HG03139 (cell line): ENCODE measurements around the gene FH.

Experiments
- ATAC-seq: cut with Tn5 transposase; IDR thresholded peaks from one replicate; pipeline ENCODE4 v1.9.1; 2021; ENCODE audit not compliant: unreplicated experiment

The FH gene

DNA sequence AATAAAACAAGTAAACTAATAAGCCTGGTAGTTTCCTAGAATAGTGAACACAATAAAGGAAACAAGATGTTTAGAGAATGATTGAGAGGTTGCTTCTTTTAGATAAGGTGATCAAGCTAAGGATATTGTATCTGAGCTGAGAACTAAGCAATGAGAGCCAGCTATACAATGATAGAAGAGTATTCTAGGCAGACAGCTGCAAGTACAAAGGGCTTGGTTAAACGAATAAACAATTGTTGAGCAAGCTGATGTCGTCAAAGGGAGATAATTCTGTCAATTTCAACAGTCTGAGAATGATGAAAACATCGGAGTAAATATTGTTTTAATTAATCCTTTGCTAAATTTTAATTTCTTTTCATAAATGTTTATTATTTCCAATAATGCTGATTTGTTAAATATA, 5.5 kb upstream of the FH start:
- no peak for ATAC-seq

DNA sequence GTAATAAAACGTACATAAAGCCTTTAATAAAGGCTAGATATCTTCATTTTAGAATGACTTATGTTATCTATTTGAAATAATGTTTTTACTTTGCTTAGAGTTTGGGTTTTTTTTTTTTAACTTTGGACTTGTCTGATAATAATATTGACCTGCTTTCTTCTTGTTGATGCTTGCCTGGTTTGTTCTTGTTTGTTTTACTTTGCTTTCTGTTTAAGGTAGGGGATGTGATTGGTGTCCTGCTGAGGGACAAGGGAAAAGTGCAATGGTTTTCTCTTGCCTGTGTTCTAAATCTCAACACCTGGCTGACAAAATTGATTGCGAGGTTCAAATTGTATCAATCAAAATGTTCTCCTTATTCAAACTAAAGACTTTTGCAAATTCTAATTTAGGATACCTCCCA, 2.2 kb upstream of the FH start:
- no peak for ATAC-seq

DNA sequence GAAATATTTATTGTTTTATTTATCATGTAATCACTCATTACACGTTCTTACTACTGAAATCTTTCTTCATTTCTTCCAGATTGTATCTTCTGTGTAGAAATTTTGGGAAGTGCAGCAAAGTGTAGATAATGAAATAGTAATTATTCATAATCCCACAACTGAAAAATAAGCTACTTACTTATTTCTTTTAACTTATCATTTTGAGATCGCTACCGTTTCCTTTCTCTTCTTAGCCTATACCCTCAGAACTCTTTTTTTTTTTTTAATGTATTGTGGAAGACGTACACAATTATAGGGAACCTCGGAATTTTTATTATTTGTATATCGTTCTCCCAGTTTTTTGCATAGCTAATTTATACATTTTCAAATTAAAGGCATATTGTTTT, 518 bp upstream of the FH start:
- ATAC-seq, result no peak

DNA sequence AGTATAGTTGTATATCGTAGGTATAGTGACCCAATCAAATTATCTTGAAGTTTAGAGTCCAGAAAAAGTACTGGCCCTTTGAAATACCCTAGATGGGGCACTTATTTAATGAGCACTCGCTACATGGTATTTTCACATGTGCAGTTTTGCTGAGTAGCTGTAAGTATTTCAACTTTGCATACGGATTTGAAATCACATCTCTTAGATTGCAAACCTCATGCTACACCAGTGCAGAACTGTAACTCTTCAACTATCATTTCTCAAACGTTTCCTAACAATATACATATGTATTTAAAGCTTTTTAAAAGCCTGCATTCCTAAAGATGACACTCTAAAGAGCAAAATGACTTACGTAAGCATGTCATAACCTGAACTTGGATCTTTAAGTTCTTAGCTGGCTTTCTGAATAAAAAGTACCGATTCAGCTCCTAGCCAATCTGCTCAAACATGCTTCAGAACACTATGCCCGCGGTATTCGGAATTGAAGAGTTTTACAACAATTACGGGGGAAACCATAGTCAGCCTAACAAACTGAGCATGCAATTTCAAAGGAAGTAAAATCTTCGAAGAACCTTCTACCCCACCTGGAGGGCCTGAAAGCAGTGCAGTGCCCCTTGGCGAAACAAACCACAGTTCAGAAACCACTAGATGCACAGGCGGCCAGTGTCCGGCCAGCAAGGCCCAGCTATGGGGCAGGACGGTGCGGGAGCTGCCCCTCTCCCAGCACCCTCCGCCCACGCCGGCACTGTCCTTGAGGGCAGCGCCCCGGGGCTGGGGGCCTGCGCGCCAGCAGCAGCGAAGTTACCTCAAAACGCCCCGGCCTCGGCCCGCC, 863 bp downstream of the FH start:
- ATAC-seq, result peak; percentile 30

DNA sequence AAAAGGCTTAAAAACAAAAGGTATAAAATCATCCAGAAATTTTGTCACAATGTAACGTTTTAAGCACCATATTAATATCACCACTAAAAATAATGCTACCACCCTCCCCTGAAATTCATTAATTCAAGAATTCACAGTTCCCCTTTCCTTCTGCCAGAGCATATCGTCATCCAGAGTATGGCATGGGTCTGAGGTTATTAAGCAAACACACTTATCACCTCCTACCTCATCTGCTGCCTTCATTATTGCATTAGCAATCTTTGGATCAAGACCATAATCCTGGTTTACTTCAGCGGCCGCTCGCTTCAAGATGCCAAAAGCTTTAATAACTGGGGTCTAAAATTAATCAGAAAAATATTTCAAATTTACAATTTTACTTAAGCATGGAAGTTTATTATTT, 6.2 kb downstream of the FH start:
- ATAC-seq, result no peak

DNA sequence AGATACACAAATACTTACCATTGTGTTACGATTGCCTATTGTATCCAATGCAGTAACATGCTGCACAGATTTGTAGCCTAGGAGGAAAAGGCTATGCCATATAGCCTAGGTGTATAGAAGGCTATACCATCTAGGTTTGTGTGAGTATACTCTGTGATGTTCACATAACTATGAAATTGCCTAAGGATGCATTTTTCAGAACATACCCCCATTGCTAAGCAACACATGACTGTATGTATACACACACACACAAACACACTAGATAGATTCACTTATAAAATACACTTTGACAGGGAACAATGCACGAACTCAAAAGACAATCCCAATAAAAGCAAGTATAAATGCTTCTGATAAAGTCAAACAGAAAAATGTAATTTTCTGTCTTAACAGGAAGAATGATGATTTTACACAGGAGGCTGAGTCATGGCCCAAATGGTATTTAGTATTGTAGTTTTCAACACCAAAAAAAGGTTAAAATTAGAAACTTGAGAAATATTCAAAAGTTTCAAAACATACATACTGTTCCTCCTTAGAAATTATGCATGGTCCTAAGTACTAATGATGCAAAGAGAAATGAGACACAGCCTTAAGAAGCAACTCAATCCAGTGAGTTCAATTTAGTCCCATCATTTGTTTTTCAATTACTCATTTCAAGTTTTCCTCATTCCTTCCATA, 12.2 kb downstream of the FH start:
- ATAC-seq, result no peak

DNA sequence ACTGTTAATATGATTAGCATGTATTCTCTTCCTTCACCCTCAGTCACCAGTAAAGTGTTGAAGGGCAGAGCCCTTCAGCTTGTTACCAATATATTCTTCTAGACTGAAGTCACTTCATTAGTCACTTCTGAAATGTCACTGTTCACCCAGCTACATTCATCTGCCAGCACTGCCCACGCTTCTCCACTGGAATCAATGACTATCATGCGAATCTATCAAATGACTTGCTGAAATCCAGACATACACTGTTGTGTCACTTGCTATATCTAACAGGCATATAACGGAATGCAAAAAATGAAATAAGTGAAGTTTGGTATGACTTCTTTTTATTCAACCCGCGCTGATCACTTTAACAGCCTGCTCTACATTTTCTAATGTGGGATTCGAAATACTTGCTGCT, 16.1 kb downstream of the FH start:
- ATAC-seq, result no peak

DNA sequence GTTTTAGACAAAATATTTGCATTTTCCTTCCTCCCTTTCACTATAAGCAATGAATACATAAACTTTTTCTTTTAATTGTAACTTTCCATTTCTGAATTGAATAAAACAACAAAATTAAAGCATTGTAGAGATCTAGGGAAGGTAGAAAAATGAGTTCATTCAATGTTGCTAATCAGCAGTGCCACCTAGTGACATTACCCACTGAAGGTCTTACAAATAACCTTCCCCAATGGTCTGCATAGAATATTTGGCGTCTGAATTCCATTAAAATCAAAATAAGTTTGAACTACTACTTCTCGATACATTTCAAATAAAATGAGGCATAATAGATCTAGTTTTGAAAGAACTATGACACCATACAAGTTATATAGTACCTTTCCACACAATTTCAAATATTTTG, 19.6 kb downstream of the FH start:
- no peak for ATAC-seq

DNA sequence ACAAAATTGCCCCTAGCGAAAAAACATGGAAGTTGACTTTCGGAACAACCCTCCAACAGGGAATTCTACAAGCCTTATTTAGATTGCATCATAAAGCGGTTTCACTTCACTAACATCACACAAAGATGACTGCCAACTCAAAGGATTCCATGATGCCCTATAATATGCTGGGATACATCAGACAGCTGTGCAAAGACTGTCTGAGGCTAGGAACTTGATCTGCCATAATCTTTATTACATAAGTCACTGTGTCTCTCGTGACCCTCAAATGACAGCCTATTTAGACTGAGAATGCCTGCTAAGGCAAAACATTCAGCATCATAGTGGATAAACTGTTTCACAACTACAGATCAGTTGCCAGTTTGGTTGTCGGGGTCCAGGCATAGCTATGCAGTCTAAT, 23.8 kb downstream of the FH start:
- ATAC-seq, result no peak

DNA sequence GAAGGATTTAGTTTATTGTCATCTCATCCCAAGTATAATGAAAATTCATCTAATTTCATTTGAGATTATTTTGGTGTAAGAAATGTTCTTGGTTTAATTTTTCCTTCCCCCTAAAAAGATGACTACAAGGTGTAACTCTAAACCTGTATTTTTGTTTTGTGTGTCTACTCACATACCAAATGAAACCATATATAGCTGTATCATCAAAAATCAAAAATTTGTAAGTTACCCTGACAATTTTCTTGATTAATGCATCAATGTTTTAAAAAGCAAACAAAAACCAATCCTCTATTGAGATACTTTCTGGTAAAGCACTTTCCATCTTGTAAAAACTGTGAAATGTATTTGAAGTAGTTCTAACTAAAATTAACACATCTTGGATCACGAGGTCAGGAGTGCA, 30.8 kb downstream of the FH start:
- no peak for ATAC-seq

DNA sequence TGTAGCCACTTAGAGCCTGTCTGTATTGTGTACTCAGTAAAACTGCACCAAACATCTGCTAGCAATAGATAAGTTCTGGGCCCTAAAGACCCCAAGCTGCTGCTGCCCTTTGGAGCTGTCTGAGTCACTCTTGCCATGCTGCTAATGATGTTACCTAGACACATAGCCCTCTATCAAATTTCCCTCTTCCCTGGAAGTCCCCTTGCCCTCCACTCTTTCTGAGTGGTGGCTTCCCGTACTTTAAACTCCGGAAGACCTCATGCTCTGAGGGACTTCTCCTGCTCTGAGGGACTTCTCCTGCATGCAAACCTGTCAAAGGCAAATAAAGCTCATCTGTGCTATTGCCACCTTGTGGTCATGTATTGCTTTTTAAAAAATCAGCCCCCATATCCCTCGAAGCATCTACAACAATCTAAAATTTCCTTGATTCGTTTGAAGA, 34.0 kb downstream of the FH start:
- peak; percentile 48 for ATAC-seq

DNA sequence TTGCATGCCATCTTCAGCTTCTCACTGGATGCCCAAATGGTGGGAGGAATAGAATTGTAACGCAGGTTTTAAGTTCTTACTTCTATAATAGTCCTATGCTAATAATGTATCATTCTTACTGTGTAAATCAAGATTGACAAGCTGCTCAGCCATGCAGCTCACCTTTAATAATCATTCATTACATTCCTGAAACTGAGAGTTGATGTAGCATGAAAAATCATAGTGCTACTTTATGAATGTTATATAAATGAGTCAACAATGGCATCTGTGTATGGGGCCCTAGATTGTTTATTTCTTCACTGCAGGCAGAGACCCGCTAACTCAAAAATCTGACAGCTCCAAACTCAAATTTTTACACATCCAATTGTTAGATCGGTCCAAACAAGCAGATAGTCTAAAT, 34.4 kb downstream of the FH start:
- peak; percentile 60 for ATAC-seq

DNA sequence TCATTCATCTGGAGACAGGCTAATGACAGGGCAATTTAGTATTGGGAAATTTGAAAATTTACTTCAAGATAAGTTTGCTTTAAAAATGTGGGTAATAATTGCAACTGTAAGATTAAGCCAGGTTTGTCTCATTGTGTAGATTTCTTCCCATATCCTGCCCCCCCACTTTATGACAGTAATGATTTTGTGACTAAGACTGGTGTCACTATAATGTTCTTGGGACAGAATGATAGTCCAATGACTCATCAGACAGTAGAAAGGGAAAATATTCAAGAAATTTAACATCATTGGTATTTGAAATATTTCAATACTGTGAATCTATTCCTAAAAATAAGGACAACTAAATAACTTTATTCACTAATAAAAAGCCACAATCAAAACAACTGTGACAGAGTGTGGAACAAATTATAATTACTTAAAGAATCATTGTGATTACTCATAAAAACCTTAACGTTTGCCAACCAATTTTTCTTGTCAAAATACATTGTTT, 36.7 kb downstream of the FH start:
- ATAC-seq, result no peak

DNA sequence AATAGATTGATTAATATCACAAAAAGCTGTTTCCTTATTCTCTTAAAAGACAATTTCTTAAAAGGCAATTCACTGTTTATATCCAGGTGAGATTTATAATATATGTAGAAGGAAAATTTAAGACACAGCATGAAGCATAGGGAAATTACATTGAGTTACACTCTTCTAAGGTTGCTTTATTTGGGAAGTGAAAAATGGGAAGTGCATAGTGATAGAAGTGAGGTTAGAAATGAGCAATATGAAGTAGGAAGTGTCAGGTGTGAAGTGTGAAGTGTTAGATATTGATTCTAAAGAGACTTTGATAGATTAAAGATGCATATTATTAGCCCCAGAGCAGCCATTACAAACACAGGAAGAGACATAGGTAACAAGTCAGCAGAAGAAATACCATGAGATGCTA, 40.3 kb downstream of the FH start:
- ATAC-seq, result no peak

DNA sequence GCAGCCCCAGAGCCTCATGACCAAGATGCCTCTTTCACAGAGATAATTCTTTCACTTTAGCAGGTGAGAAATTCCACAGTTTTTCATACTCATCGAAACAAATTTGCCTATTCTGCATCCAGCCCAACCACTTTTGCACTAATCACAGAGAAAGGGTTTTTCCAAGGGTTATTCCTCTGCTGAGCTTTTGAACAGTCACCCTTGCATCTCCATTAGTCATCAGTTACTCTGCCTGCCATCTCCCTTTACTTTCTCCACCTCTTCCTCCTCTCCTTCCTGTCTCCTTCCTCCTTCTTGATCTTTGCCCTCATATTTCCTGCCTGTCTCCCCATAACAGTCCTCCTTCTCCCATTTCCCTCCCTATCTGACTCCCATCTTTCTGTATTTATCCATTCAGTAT, 43.9 kb downstream of the FH start:
- no peak for ATAC-seq

DNA sequence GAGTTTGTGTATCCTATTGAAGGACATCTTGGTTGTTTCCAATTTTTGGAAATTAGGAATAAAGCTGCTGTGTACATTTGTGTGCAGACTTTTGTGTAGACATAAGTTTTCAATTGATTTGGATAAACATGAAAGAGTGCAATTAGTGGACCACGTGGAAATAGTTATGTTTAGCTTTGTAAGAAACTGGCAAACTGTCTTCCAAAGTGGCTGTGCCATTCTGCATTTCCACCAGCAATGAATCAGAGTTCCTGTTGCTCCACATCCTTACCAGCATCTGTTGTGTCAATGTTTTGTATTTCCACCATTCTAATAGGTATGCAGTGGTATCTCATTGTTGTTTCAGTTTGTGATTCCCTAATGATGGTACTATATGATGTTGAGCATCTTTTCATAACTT, 46.5 kb downstream of the FH start:
- no peak for ATAC-seq

DNA sequence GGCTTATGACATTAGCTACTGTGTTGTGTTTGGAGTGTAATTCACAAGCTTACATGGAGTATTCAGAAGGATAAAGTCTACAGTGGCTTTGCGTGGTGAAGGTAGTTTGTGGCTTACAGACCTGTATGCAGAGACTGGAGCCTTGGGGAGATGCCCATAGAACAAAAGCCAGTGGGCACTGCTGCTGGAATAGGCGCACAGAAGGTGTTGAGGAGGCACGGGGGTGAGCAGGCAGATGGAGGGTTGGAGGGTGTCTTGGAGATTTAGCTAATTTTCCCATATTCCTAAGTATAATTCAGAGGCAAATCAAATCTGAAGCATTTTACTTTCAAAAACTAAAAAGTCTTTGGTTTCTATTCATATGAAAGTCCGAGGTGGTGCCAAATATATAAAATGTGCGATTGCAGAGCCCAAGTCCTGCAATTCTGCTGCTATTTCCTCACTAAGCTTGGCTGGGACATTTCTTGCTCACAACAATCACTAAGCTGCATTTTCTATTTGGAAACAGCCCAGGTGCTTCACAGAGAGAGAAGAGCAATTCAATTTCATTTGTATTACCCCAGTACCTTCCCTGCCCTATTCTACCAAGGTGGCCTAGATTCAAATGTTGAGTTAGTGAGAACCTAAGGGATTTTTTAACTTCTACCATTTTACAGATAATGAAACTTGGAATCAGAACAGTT, 48.5 kb downstream of the FH start:
- no peak for ATAC-seq

DNA sequence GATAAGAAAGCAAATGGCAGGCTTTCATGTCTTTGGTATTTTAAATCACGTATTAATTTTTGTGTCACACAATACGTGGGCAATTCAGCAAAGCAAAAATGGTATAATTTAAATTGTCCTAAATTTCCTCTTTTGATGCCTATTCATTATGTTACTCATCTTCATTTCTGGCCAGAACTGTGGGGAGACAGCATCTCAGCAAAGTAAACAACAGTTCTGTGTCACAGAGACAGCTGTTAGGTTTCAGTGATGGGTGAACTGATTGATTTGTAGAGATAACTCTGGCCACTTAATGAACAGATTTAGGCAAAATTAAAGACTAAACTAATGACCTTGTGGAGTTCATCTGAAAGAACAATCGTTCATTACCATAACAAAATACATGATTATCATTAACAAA, 49.2 kb downstream of the FH start:
- ATAC-seq, result no peak

DNA sequence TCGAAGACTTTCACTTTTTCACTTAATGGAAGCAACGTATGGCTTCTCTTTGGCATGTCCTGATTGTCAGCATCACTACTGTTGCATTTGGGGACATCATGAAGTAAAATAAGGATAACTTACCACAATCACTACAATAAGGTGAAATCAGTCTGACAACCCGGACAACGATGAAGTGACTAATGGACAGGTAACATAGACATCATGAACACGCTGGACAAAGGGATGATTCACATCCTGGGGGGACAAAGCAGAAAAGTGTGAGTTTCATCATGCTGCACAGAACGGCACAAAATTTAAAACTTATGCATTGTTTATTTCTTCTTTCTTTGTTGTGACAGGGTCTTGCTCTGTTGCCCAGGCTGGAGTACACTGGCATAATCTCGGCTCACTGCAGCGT, 53.9 kb downstream of the FH start:
- no peak for ATAC-seq

DNA sequence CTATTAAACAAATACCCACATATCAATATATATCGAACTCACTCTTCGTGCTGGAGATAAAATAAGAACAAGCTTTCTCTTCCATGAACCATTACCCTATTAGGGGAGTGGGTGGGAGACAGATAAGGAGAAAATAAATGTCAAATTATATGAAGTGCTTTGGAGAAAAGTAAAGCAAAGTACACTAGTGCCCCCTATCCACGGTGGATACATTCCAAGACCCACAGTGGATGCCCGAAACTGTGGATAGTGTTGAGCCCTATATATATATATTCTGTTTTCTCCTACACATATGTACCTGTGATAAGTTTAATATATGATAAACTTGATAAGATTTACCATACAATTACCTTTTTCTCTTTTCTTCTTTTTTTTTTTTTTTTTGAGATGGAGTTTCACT, 54.6 kb downstream of the FH start:
- ATAC-seq, result no peak

DNA sequence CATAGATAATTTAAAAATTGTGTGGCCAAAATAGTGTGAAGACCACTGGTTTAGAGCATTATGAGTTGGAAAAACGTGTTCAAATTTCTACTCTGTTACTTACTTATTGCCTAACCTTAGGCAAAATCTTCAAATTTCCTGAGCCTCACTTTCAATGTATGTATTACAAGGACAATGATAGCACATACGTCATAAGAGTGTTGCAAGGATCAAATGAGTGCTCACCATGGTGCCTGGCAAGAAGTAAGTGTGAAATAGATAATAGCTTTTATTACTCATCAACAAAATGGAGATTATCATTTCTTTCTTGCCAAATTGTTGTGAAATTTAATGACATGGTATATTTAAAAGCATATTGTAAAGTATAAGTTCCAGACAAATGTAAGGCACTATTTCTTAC, 57.2 kb downstream of the FH start:
- no peak for ATAC-seq
